HuH-7.5 (cell line): ENCODE results near the gene SAMD15.
"Not testable (repeated sequence)": the region's sequence is repeated elsewhere in the genome, so short reads cannot be mapped to it uniquely, and the experiment has no call there.

Source experiments
- DNase-seq: peaks from one replicate; pipeline ENCODE4 v3.0.0; 2011; ENCODE audit warnings: low spot score

The SAMD15 gene

GRCh38 chr14:77375973-77376770 lies 1.0 kb upstream of the SAMD15 start:
- DNase-seq = peak; percentile 20

- no peak for DNase-seq
Observed at GRCh38 chr14:77377502-77377844, 294 bp downstream of the SAMD15 start.

- DNase-seq = no peak
Observed at GRCh38 chr14:77378701-77379100, 1.5 kb downstream of the SAMD15 start.

- no peak for DNase-seq
Observed at GRCh38 chr14:77390188-77390587, 13.0 kb downstream of the SAMD15 start.

GRCh38 chr14:77400216-77400615 lies 23.0 kb downstream of the SAMD15 start:
- no peak for DNase-seq

GRCh38 chr14:77403768-77404167 lies 26.6 kb downstream of the SAMD15 start:
- DNase-seq = no peak

- no peak for DNase-seq
Observed at GRCh38 chr14:77406086-77406485, 28.9 kb downstream of the SAMD15 start.

GRCh38 chr14:77406718-77407117 lies 29.5 kb downstream of the SAMD15 start:
- DNase-seq = no peak

GRCh38 chr14:77407158-77407557 lies 30.0 kb downstream of the SAMD15 start:
- no peak for DNase-seq

- DNase-seq = no peak
Observed at GRCh38 chr14:77409131-77409533, 32.0 kb downstream of the SAMD15 start.

GRCh38 chr14:77415403-77416030 lies 38.3 kb downstream of the SAMD15 start:
- not testable (repeated sequence) for DNase-seq

GRCh38 chr14:77416098-77416497 lies 38.9 kb downstream of the SAMD15 start:
- DNase-seq = not testable (repeated sequence)

- no peak for DNase-seq
Observed at GRCh38 chr14:77416836-77417235, 39.7 kb downstream of the SAMD15 start.

GRCh38 chr14:77421201-77421600 lies 44.0 kb downstream of the SAMD15 start:
- DNase-seq = no peak

- no peak for DNase-seq
Observed at GRCh38 chr14:77423423-77423822, 46.2 kb downstream of the SAMD15 start, which contains the start of gene NOXRED1. Gene NOXRED1, minus strand, starts transcription at chr14:77423523. Its CDS starts 634 bp downstream, at chr14:77422889.

- no peak for DNase-seq
Observed at GRCh38 chr14:77424862-77425261, 47.7 kb downstream of the SAMD15 start.

GRCh38 chr14:77426396-77426795 lies 49.2 kb downstream of the SAMD15 start:
- DNase-seq = no peak

- no peak for DNase-seq
Observed at GRCh38 chr14:77436042-77436441, 58.9 kb downstream of the SAMD15 start.

GRCh38 chr14:77438596-77438995 lies 61.4 kb downstream of the SAMD15 start:
- no peak for DNase-seq

- no peak for DNase-seq
Observed at GRCh38 chr14:77439861-77440260, 62.7 kb downstream of the SAMD15 start.
